MM.1S (cell line): ENCODE data around the gene SDHA.

Source experiments
- DNase-seq: peaks from one replicate; pipeline ENCODE4 v3.0.0-alpha.2; 2015
- H2AFZ ChIP-seq: fragments of 300-600 bp; sonication (generic); 2 replicates; pipeline ENCODE4 v1.6.0; 2016; ENCODE audit warnings: antibody characterized with exemption, low read length
- H3F3A ChIP-seq: fragments of 300-600 bp; sonication (generic); 2 replicates; pipeline ENCODE4 v1.6.1; 2016; ENCODE audit warnings: mild to moderate bottlenecking, antibody characterized with exemption, low read length, moderate library complexity, mixed read lengths; ENCODE audit not compliant: insufficient read depth
- H3K27ac ChIP-seq: fragments of 300-600 bp; sonication (generic); 2 replicates; pipeline ENCODE4 v1.5.1; 2016; ENCODE audit warnings: mild to moderate bottlenecking, low read length
- H3K27me3 ChIP-seq: fragments of 300-600 bp; sonication (generic); replicated peaks from 2 replicates; pipeline ENCODE4 v1.6.0; 2016; ENCODE audit warnings: low read length; ENCODE audit not compliant: insufficient read depth
- H3K36me3 ChIP-seq: fragments of 300-600 bp; sonication (generic); replicated peaks from 2 replicates; pipeline ENCODE4 v1.6.1; 2016; ENCODE audit warnings: mild to moderate bottlenecking, low read length, mixed read lengths; ENCODE audit not compliant: insufficient read depth
- H3K4me1 ChIP-seq: fragments of 300-600 bp; sonication (generic); 2 replicates; pipeline ENCODE4 v1.6.1; 2016; ENCODE audit warnings: low read length, mixed read lengths
- H3K4me2 ChIP-seq: fragments of 300-600 bp; sonication (generic); 2 replicates; pipeline ENCODE4 v1.6.0; 2016; ENCODE audit warnings: low read depth, low read length
- H3K4me3 ChIP-seq: fragments of 300-600 bp; sonication (generic); 2 replicates; pipeline ENCODE4 v1.5.1; 2016; ENCODE audit warnings: low read length, mixed read lengths
- H3K79me2 ChIP-seq: fragments of 300-600 bp; sonication (generic); 2 replicates; pipeline ENCODE4 v1.6.1; 2016; ENCODE audit warnings: mixed run types, low read length, mixed read lengths
- H3K9ac ChIP-seq: fragments of 300-600 bp; sonication (generic); 2 replicates; pipeline ENCODE4 v1.6.1; 2016; ENCODE audit warnings: low read length, mixed read lengths
- H3K9me2 ChIP-seq: fragments of 300-600 bp; sonication (generic); replicated peaks from 2 replicates; pipeline ENCODE4 v1.6.1; 2016; ENCODE audit warnings: mild to moderate bottlenecking, low read length, mixed read lengths; ENCODE audit not compliant: insufficient read depth
- H3K9me3 ChIP-seq: fragments of 300-600 bp; sonication (generic); replicated peaks from 2 replicates; pipeline ENCODE4 v1.6.1; 2016; ENCODE audit warnings: mild to moderate bottlenecking, low read length, mixed read lengths; ENCODE audit not compliant: insufficient read depth
- H4K20me1 ChIP-seq: fragments of 300-600 bp; sonication (generic); 2 replicates; pipeline ENCODE4 v1.6.1; 2016; ENCODE audit warnings: mild to moderate bottlenecking, low read length, moderate library complexity, mixed read lengths; ENCODE audit not compliant: insufficient read depth
- CTCF ChIP-seq: fragments of 300-600 bp; sonication (generic); IDR thresholded peaks from 2 replicates; pipeline ENCODE4 v1.5.1; 2016; ENCODE audit warnings: antibody characterized with exemption, low read length, mixed read lengths
- EZH2 ChIP-seq: fragments of 300-600 bp; sonication (generic); optimal IDR thresholded peaks from 2 replicates; pipeline ENCODE3; 2017; ENCODE audit warnings: low read depth, mild to moderate bottlenecking, antibody characterized with exemption, low read length, mixed read lengths
- EZH2phosphoT487 ChIP-seq: fragments of 300-600 bp; sonication (generic); IDR thresholded peaks from 2 replicates; pipeline ENCODE4 v1.6.1; 2018; ENCODE audit warnings: antibody characterized with exemption, low read length

The SDHA gene

GRCh38 chr5:181566-181965 lies 36.6 kb upstream of the SDHA start:
- Histone ChIP-seq H3K27me3 (peaks cover 23% of the 10 kb centered on the region), H3K4me1 (no peaks in the 10 kb centered on the region), H3K9me2 (no peaks in the 10 kb centered on the region), H3K27ac (no peak overlapping the region), H3K36me3 (no peaks in the 10 kb centered on the region), H2AFZ (no peak overlapping the region), H4K20me1 (no peaks in the 10 kb centered on the region), H3K4me3 (no peak overlapping the region), H3F3A (no peaks in the 10 kb centered on the region), H3K79me2 (no peaks in the 10 kb centered on the region), H3K4me2 (no peak overlapping the region), H3K9ac (no peak overlapping the region), H3K9me3 (no peaks in the 10 kb centered on the region)
- DNase-seq, result no peak
- TF ChIP-seq CTCF (no peak), EZH2 (no peak)

GRCh38 chr5:182126-182525 lies 36.0 kb upstream of the SDHA start:
- H3K27ac ChIP-seq, result no peak overlapping the region

GRCh38 chr5:184471-184870 lies 33.6 kb upstream of the SDHA start:
- Histone ChIP-seq H3K36me3 (no peaks in the 10 kb centered on the region), H3K4me1 (peaks cover 15% of the 10 kb centered on the region), H2AFZ (no peak overlapping the region), H3K4me3 (no peak overlapping the region), H3F3A (peaks cover 3% of the 10 kb centered on the region; the same call in 1 of the 2 replicates), H3K27ac (no peak overlapping the region), H3K79me2 (peaks cover 9% of the 10 kb centered on the region), H3K27me3 (0 out of 2 replicates have a peak, but pooled peaks cover 4% of the 10 kb centered on the region), H3K9me3 (no peaks in the 10 kb centered on the region), H3K4me2 (no peak overlapping the region), H4K20me1 (no peaks in the 10 kb centered on the region), H3K9ac (no peak overlapping the region), H3K9me2 (no peaks in the 10 kb centered on the region)
- no peak for TF ChIP-seq EZH2
- no peak for TF ChIP-seq CTCF
- no peak for TF ChIP-seq EZH2phosphoT487
- no peak for DNase-seq

More at GRCh38 chr5:182126-182525, 36.0 kb upstream of the SDHA start:
- Histone ChIP-seq H3K9me2 (no peaks in the 10 kb centered on the region), H3K79me2 (no peaks in the 10 kb centered on the region), H3K9ac (no peak overlapping the region), H3K4me3 (no peak overlapping the region), H4K20me1 (no peaks in the 10 kb centered on the region), H3F3A (no peaks in the 10 kb centered on the region), H3K9me3 (no peaks in the 10 kb centered on the region), H3K27me3 (peaks cover 20% of the 10 kb centered on the region), H3K36me3 (no peaks in the 10 kb centered on the region), H3K4me1 (no peaks in the 10 kb centered on the region), H3K4me2 (no peak overlapping the region), H2AFZ (no peak overlapping the region)
- TF ChIP-seq CTCF (no peak), EZH2phosphoT487 (no peak), EZH2 (no peak)
- DNase-seq, result no peak
